ENCODE results near the gene IRF2BP1.
"Not testable (repeated sequence)": the region's sequence is repeated elsewhere in the genome, so short reads cannot be mapped to it uniquely, and the experiment has no call there.

The IRF2BP1 gene

DNA sequence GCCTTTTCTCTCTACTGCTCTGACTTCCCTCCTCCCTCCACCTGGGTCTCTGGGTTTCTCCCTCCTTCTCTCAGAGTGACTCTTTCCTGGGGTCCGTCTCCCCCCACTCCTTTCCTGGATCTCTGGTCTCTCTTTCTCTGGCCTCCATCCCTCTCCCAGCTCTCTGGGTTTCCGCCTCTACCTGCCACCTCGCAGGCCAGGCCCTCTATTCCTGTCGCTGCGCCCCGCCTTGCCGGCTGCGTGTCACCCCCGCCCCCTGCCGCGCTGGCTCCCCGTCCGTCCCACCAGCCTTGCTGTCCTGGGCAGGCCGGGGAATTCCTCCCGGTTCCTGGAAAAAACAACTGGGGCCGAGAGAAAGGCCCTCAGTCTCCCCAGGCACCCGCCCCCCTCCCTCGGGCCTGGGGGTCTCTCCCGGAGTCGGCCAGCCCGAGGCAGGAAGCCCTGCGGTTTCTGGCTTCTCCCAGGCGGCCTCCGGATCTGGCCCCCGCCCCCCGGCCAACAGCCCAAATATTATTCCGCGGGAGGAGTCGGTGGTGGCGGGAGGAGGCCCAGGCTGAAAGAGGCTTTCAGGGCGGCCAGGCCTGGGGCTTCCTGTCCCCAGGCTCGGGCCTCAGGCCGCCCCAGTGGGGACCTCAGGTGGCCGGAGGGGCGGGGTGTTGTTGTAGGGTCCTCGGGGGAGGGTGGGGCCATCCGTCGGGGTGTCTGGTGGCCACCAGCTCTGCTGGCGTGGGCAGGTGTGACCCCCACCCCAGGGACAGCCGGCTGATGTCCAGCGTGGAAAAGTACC lies 9.3 kb downstream of the IRF2BP1 start:
- DNase-seq (ENCODE audit: insufficient read length) (peak; percentile 56), FAIRE-seq (no peak)
- TF ChIP-seq POLR2A (IDR thresholded peaks at IDR 0.05; ENCODE audit: low read depth, low read length) (0 out of 2 replicates have a peak, but pooled peaks have one; percentile 33), TAF1 (IDR thresholded peaks at IDR 0.05; ENCODE audit: borderline replicate concordance, low read depth, low read length) (no peak)

DNA sequence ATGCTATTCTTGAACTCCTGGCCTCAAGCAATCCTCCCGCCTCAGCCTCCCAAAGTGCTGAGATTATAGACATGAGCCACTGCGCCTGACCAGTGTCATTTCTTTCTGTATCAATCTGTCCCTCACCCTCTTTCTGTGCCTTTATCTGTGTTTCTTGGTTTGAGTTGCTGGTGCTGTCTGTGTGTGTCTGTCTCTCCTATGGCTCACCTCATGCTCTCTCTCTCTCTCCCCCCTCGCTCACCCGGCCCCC lies 9.9 kb downstream of the IRF2BP1 start:
- DNase-seq (ENCODE audit: insufficient read length) (no peak), FAIRE-seq (peak; percentile 50)
- no peak for TF ChIP-seq TAF1 (IDR thresholded peaks at IDR 0.05; ENCODE audit: borderline replicate concordance, low read depth, low read length)

DNA sequence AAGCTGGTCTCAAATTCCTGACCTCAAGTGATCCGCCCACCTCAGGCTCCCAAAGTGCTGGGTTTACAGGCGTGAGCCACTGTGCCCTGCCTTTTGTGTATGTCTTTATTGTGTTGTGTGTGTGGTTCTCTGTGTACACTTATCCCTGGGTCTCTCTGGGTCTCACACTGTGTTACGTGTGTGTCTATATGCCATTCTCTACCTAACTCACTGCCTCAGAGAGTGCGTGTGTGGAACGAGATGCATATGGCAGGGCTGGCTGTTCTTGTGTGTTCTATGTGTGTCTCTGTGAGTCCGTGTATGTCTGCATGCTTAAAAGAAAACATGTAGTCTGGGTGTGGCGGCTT lies 11.3 kb downstream of the IRF2BP1 start:
- no peak for TF ChIP-seq TAF1 (IDR thresholded peaks at IDR 0.05; ENCODE audit: borderline replicate concordance, low read depth, low read length)
- no peak for TF ChIP-seq POLR2A (IDR thresholded peaks at IDR 0.05; ENCODE audit: low read depth, low read length)
- TF ChIP-seq POLR2AphosphoS5 (IDR thresholded peaks at IDR 0.05; ENCODE audit: low read depth, low read length): no peak
- DNase-seq (ENCODE audit: insufficient read length) (no peak), FAIRE-seq (no peak)

DNA sequence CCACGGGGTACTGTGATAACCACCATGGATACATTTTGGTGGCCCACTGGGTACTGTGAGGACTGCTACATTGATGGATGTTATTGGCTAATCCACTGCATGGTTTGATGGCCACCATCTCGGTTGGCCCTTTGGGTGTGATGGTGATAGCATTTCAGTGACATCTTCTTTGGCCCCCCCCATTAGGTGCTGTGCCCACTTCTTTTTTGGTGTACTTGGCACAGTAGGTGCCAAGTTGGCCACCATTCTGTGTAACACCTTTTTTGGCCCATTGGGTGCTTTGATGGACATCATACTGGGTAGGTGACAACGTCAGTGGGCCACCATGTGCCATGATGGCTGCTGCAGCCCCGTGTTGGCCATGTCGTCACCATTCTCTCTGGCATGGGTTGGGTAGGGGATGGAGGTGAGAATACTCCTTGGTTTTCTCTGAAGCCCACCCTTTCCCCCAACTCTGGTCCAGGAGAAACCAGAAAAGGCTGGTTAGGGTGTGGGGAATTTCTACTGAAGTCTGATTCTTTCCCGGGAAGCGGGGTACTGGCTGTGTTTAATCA lies 12.6 kb downstream of the IRF2BP1 start:
- no peak for FAIRE-seq
- no peak for TF ChIP-seq POLR2AphosphoS5 (IDR thresholded peaks at IDR 0.05; ENCODE audit: low read depth, low read length)
- TF ChIP-seq POLR2A (IDR thresholded peaks at IDR 0.05; ENCODE audit: low read depth, low read length): no peak
- TF ChIP-seq TAF1 (IDR thresholded peaks at IDR 0.05; ENCODE audit: borderline replicate concordance, low read depth, low read length): no peak

DNA sequence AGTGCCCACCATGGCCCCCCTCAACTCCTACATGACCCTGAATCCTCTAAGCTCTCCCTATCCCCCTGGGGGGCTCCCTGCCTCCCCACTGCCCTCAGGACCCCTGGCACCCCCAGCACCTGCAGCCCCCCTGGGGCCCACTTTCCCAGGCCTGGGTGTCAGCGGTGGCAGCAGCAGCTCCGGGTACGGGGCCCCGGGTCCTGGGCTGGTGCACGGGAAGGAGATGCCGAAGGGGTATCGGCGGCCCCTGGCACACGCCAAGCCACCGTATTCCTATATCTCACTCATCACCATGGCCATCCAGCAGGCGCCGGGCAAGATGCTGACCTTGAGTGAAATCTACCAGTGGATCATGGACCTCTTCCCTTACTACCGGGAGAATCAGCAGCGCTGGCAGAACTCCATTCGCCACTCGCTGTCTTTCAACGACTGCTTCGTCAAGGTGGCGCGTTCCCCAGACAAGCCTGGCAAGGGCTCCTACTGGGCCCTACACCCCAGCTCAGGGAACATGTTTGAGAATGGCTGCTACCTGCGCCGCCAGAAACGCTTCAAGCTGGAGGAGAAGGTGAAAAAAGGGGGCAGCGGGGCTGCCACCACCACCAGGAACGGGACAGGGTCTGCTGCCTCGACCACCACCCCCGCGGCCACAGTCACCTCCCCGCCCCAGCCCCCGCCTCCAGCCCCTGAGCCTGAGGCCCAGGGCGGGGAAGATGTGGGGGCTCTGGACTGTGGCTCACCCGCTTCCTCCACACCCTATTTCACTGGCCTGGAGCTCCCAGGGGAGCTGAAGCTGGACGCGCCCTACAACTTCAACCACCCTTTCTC lies 13.6 kb downstream of the IRF2BP1 start:
- DNase-seq (ENCODE audit: insufficient read length) (no peak), FAIRE-seq (no peak)
- TF ChIP-seq POLR2AphosphoS5 (IDR thresholded peaks at IDR 0.05; ENCODE audit: low read depth, low read length) (no peak), POLR2A (IDR thresholded peaks at IDR 0.05; ENCODE audit: low read depth, low read length) (no peak), TAF1 (IDR thresholded peaks at IDR 0.05; ENCODE audit: borderline replicate concordance, low read depth, low read length) (no peak)

More for the DNA sequence above, 12.6 kb downstream of the IRF2BP1 start:
- DNase-seq (ENCODE audit: insufficient read length): no peak

DNA sequence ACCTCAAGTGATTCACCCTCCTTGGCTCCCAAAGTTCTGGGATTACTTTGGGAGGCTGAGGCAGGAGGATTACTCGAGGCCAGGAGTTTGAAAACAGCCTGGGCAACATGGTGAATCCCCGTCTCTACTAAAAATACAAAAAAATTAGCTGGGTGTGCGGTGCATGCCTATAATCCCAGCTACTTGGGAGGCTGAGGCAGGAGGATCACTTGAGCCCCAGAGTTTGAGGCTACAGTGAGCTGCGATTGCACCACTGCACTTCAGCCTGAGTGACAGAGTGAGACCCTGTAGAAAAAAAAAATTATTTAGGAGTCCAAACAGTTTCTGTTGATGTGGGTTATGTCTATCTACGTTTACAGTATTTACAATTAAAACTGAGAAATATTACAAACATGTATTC lies 15.1 kb downstream of the IRF2BP1 start:
- no peak for TF ChIP-seq POLR2A (IDR thresholded peaks at IDR 0.05; ENCODE audit: low read depth, low read length)
- TF ChIP-seq POLR2AphosphoS5 (IDR thresholded peaks at IDR 0.05; ENCODE audit: low read depth, low read length): no peak
- TF ChIP-seq TAF1 (IDR thresholded peaks at IDR 0.05; ENCODE audit: borderline replicate concordance, low read depth, low read length): no peak
- FAIRE-seq: no peak
- DNase-seq (ENCODE audit: insufficient read length): no peak

DNA sequence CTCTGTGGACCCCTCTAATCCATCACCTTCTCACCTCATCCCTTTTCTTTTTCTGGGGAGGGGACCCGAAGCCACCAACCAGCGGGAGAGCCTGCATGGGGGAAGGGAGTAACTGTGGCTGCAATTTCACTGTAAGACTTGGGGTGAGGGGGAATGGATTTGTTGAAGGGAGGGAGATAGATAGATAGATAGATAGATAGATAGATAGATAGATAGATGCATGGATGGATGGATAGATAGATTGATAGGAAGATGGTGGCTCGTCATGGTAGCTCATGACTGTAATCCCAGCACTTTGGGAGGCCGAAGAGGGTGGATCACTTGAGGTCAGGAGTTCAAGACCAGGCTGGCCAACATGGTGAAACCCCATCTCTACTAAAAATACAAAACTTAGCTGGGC lies 18.7 kb downstream of the IRF2BP1 start:
- not testable (repeated sequence) for FAIRE-seq; DNase-seq (ENCODE audit: insufficient read length)

DNA sequence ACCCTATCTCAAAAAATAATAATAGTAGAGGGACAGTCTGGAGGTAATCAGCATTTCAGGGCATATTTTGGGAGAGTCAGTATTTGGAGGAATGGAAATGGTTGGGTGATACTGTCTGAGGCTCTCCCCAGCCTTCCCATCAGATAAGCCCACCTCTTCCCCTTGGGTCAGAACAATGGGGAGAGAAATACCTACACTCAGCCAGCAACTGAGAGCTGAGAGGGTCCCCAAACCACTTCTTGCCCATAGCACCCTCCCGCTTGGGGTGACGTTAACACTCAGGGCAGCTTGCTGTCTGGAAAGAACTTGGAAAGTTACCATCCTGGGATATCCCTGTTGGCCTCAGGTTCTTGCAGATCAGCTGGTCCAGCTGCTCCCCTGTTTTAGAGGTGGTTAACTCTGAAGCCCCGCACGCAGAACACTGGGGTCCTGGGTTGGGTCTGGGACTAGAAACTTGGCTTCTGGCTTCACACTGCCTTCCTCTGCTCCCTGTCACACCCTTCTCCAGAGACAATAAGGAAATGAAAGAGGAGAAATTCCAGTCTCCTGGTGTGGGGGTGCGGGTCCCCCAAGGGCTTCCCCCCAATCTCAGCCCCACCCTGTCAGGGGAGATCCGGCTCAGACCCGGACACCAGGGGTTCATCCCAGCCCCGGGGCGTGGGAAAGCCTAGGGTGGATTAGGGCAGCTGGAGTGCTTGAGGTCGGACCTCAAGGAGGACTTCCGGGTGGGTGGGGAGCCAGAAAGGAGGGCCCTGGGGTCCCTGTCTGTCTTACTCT lies 19.4 kb downstream of the IRF2BP1 start:
- DNase-seq (ENCODE audit: insufficient read length) (no peak), FAIRE-seq (no peak)
- no peak for TF ChIP-seq POLR2AphosphoS5 (IDR thresholded peaks at IDR 0.05; ENCODE audit: low read depth, low read length)
- no peak for TF ChIP-seq POLR2A (IDR thresholded peaks at IDR 0.05; ENCODE audit: low read depth, low read length)
- TF ChIP-seq TAF1 (IDR thresholded peaks at IDR 0.05; ENCODE audit: borderline replicate concordance, low read depth, low read length): no peak

DNA sequence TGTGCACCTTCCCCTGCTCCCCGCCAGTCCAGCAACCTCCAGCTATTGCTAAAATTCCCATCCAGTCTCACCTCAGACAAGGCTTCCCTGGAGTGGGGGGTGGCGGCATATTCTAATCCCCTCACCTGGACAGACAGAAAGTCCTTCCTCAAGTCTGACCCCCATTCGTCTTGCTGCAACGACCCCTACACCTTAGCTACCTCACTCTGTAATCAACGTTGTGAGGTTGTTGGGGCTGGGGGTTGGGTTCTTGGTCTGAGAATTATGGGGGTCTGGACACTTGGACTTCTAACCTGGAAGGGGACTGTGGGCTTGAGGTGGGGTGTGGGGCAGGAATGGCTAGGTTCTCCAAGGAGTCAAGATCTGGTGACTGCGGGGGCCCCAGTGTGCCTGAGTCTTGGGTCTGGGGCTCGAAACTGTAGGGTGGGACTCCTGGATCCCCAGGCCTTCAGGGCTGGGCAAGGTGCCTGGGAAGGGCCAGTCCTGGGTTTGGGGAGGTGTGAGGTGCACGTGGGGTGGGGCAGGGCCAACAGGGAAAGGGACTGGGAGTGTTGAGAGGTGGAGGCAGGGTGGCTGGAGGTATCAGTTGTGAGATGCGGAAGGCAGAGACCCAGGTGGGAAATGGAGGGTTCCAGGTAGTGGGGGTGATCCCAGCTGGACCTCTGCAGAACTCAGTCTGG lies 20.5 kb downstream of the IRF2BP1 start:
- no peak for FAIRE-seq
- DNase-seq (ENCODE audit: insufficient read length): no peak
- TF ChIP-seq POLR2A (IDR thresholded peaks at IDR 0.05; ENCODE audit: low read depth, low read length): no peak
- TF ChIP-seq POLR2AphosphoS5 (IDR thresholded peaks at IDR 0.05; ENCODE audit: low read depth, low read length): no peak

DNA sequence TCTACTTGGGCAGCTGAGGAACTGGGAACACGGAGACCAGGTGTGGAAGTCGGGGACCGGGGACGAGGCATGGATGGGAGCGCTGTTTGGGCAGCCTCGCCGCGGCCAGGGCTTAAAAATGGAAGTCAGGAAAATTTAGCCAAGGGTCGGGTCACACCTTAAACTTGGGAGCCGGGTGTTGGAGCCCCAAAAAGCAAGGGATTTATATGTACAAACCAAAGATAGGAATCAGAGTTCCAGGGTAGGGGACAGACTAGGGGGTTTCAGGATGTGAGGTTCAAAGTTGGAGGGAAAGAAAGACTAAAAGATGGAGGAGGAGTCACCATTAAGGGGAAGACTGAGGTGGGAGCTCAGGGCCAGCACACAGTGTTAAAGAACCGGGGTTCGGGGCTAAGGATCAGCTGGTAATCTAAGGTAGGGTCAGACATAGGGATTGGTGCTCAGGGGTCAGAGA lies 21.3 kb downstream of the IRF2BP1 start:
- TF ChIP-seq POLR2A (IDR thresholded peaks at IDR 0.05; ENCODE audit: low read depth, low read length): no peak
- no peak for TF ChIP-seq POLR2AphosphoS5 (IDR thresholded peaks at IDR 0.05; ENCODE audit: low read depth, low read length)
- TF ChIP-seq TAF1 (IDR thresholded peaks at IDR 0.05; ENCODE audit: borderline replicate concordance, low read depth, low read length): no peak
- FAIRE-seq (no peak), DNase-seq (ENCODE audit: insufficient read length) (no peak)
